ENCODE measurements around the gene CBR1.

Gene CBR1

DNA sequence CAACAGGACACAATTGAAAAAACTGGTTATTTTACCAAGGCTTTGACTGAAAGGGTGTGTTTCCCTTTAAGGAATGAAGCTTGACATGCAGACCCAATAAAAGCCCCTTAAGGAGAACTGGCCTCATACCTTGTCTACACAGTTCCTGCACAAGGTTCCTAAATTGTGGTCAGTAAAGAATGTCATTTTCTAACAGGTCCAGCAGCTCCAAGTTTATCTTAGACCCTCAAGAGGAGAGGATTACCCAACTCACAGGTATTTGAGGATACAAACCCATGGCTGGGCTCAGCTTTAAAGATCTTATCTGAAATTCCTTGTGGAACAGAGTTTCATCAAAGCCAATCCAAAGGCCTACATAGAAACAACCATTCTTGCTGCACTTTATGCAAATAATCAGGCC is 33.6 kb downstream of the CBR1 start:
- intact Hi-C loops (cut with DNase I): no loop called here
- no peak for DNase-seq

DNA sequence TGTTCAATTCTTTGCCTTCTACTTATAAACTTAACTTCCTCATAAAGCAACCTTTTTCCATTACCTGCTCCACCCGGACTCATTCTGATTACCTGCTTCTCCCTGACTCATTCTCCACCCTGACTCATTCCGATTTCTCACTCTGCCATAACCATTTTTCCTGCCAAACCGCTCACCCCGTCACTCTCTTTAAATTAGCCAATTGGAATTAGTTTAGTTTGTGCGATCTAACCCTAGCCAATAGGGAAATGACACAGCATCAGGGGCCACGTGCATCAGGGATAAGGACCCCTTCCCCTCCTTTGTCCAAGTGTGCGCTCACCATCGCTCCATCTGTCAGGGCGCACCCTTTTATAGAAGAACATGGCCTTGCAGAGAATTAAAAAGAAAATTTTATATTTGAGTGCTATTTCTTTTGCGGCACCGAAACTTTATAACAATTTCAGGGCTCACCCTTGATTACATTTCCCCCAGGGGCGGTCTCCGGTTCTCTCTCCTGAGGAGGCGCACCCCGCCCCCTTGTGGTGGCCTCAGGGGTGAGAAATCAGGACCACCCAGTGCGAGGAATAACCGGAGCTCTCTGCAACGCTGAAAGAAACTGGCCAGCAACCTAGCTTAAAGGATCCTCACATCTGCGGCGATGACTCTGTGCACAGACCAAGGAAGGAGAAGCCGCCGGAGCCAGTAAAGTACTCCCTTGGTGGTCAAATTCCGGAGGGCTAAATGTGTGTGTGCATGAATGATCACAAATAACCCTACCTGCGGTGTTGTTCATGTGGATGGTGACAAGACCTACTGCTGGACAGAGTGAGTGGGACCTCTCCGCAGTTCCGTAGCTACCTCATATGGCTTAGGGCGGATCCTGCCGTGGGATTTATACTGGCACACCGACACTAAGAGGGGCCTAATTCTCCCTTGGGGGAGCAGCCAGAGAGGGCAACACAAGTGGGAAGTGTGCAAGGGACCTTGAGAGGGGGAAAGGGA is 34.8 kb downstream of the CBR1 start:
- intact Hi-C loops (cut with DNase I): loop anchor here (5.0 kb wide), 1 partner anchor 42 kb away; the partner anchor contains the start of gene SETD4
- DNase-seq: peak; percentile 62 to 96 (median 84)

DNA sequence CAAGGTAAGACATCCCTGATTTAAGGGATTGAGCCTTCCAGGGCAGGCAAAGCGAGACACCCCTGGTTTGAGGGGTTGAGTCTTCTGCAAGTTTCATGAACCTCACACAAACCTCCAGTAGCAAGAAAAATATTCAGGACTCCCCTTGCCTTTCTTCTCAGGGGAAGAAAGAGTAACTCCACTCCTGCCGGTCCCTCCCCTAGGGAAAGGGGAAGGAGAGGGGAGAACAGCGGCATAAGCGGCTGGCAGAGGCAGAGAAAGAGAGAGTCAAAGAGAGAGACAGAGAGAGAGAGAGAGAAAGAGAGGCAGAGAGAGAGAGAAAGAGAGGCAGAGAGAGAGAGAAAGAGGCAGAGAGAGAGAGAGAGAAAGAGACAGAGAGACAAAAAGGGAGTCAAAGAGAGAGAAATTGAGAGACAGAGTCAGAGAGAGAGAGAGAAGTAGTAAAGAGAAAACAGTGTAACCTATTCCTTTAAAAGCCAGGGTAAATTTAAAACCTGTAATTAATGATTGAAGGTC is 35.6 kb downstream of the CBR1 start:
- intact Hi-C loops (cut with DNase I): loop anchor here (5.0 kb wide), 1 partner anchor 43 kb away; the partner anchor contains the start of gene SETD4
- peak in 3 of 42 donors; percentile 19 to 35 (median 30) for DNase-seq

DNA sequence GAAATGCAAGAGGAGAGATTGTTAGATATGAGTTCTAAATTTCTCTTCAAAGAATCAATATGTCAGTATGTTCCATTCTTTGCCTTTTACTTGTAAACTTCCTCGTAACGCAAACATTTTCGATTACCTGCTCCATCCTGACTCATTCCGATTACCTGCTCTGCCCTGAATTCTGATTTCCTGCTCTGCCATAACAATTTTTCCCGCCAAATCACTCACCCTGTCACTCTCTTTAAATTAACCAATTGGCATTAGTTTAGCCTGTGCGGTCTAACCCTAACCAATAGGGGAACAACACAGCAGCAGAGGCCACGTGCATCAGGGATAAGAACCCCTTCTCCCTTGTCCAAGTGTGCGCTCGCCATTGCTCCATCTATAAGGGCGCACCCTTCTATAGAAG is 40.0 kb downstream of the CBR1 start:
- peak in 1 of 42 donors; percentile 25 for DNase-seq
- intact Hi-C loops (cut with DNase I): loop anchor here (5.0 kb wide), 1 partner anchor 48 kb away; the partner anchor contains the start of gene SETD4

DNA sequence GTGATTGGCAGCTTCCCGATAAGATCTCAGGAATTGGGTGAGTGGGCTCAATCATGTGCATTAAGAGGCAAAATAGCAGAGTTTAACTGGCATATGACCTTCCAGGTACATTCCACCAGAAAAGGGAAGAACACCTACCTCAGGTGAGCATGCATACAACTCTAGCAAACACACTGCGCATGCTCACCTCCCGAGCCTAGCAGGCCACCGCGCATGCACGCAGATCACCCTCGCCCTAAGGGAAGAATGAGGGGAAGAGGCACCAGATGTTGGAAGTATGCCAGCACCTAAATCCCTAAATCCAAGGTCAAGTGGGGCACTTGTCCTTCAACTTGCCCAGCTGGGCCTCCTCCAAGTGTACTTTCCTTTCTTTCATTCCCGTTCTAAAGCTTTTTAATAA is 41.4 kb downstream of the CBR1 start:
- intact Hi-C loops (cut with DNase I): no loop called here
- DNase-seq: peak in 1 of 42 donors; percentile 23

DNA sequence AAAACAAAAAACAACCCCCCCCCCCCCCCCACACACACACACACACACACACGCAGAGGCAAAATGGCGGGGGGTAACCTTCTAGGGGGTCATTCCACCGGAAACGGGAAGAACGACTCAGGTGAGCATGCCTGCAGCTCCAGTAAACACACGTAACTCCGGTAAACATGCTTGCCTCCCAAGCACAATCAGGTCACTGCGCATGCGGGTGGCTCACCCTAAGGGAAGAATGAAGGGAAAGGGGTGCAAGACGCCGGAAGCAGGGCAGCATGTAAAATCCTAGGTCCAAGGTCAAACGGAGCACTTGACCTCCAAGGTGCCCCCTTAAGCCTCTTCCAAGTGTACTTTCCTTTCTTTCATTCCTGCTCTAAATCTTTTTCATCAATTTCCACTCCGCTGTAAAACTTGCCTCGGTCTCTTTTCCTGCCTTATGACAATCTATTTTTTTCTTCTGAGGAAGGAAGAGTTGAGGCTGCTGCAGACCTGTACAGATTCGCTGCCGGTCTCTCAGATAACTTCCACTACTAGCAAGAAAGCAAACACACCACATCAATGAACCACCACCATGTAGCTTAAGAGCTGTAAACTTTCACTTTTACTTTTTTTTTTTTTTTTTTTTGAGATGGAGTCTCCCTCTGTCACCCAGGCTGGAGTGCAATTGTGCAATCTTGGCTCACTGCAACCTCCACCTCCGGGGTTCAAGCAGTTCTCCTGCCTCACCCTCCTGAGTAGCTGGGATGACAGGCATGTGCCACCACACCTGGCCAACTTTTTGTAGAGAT is 44.0 kb downstream of the CBR1 start:
- intact Hi-C loops (cut with DNase I): no loop called here
- peak in 1 of 42 donors; percentile 33 for DNase-seq

DNA sequence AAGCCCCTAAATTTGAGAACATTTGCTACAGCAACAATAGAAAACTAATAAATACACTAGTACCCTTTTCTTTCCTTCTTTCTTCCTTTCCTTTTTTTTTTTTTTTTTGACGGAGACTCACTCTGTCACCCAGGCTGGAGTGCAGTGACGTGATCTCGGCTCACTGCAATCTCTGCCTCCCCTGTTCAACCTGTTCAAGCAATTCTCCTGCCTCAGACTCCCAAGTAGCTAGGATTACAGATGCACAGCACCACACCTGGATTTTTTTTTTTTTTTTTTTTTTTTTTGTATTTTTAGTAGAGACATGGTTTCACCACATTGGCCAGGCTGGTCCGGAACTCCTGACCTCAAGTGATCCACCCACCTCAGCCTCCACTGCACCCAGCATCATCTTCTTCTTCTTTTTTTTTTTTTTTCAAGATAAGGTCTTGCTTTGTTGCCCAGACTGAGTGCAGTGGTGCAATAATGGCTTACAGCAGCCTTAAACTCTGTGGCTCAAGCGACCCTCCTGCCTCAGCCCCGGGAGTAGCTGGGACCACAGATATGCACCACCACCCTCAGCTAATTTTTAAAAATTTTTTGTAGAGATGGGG is 45.4 kb downstream of the CBR1 start:
- intact Hi-C loops (cut with DNase I): no loop called here
- DNase-seq: peak in 1 of 42 donors; percentile 31

DNA sequence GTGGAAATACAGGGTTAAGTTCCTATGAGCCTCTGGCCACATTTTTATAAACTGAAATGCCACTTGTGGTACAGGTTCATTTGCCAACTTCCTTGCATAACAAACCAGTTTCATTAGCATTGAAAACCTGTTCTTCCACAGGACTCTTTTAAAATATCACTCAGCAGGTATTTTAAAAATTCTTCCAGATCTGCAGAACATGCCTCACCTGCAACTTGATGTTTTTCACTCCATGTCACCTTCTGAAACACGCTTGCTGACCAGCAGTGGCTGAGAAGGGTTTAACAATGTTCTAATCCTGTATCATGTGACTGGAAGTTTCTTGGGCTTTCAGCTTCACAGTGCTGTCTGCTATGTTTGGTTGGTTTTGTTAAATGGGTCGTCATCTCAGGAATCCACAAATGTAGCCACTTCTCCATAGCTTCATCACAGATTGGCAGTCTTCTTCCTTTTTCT is 47.5 kb downstream of the CBR1 start:
- peak in 2 of 42 donors; percentile 4 to 13 for DNase-seq
- intact Hi-C loops (cut with DNase I): no loop called here

DNA sequence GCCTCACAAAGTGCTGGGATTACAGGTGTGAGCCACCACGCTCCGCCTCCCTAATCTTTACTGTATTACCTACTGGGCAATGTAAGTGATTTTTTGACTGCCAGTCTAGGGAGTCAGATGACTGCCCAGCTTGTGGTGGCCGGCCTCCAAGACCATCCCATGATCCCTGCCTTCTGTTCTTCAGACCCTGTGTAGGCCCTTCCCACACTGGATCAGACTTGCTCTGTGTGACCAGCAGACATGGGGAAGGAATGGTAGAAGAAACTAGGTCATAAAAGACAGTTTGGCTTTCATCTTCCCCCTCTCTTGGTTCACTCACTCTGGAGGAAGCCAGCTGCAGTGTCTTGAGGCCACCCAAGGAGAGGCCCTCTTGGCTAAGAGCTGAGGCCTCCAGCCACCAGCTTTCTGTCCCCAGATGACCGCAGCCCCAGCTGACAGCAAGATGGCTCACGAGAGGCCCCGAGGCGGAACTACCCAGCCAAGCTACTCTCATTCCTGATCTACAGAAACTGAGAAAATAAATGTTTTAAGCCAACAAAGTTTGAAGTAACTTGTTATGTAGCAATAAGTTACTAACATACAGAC is 50.6 kb downstream of the CBR1 start:
- intact Hi-C loops (cut with DNase I): no loop called here
- DNase-seq: peak in 2 of 42 donors; percentile 36 to 41
